ENCODE results near the gene SASS6.
"Not testable (repeated sequence)": the region's sequence is repeated elsewhere in the genome, so short reads cannot be mapped to it uniquely, and the experiment has no call there.

Gene SASS6

DNA sequence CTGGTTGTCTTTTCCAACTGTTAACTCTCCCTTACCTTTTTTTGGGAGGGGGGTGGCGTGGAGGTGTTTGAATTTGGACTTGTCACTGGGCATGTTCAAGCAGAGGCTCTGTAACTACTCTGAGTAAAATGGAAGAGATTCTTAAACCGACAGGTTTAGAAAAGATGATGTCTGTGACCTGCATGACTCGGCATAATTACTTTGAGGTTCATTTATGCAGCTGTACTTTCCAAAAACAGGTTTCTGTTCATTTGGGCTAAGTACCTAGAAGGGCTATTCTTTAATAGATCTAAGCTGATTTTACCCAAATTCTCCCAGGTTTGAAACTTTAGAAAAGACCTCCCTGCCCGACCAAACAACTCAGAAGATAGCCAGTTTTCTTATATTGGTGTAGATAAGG, 82.6 kb downstream of the SASS6 start:
- no peaks in the 10 kb centered on the region for H3K9me3 ChIP-seq (ENCODE audit: control insufficient read depth, insufficient read depth, low read length)
- no peak for TF ChIP-seq EZH2phosphoT487 (IDR thresholded peaks at IDR 0.05; ENCODE audit: borderline replicate concordance, low read length)
- TF ChIP-seq, protein P1, sequence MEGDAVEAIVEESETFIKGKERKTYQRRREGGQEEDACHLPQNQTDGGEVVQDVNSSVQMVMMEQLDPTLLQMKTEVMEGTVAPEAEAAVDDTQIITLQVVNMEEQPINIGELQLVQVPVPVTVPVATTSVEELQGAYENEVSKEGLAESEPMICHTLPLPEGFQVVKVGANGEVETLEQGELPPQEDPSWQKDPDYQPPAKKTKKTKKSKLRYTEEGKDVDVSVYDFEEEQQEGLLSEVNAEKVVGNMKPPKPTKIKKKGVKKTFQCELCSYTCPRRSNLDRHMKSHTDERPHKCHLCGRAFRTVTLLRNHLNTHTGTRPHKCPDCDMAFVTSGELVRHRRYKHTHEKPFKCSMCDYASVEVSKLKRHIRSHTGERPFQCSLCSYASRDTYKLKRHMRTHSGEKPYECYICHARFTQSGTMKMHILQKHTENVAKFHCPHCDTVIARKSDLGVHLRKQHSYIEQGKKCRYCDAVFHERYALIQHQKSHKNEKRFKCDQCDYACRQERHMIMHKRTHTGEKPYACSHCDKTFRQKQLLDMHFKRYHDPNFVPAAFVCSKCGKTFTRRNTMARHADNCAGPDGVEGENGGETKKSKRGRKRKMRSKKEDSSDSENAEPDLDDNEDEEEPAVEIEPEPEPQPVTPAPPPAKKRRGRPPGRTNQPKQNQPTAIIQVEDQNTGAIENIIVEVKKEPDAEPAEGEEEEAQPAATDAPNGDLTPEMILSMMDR (IDR thresholded peaks at IDR 0.05; ENCODE audit: low read depth, low read length, poor library complexity, severe bottlenecking): no peak
- peaks cover 39% of the 10 kb centered on the region for H3K4me1 ChIP-seq (ENCODE audit: control insufficient read depth, low read length)
- no peaks in the 10 kb centered on the region for H3K9me2 ChIP-seq (replicated peaks; ENCODE audit: control insufficient read depth, low read length)
- peaks cover 3% of the 10 kb centered on the region; the same call in 1 of the 2 replicates for H3F3A ChIP-seq (ENCODE audit: control insufficient read depth, insufficient read depth)
- H3K4me2 ChIP-seq (ENCODE audit: low read length): no peak overlapping the region
- H3K4me3 ChIP-seq (ENCODE audit: low read length): no peak overlapping the region
- peaks cover 30% of the 10 kb centered on the region; the same call in 1 of the 2 replicates for H4K20me1 ChIP-seq (ENCODE audit: control insufficient read depth, insufficient read depth, low read depth, low read length)
- no peaks in the 10 kb centered on the region for H3K27me3 ChIP-seq (ENCODE audit: control insufficient read depth, low read length)
- peaks cover 98% of the 10 kb centered on the region for H3K79me2 ChIP-seq (ENCODE audit: control insufficient read depth, low read length)
- H3K27ac ChIP-seq (ENCODE audit: low read depth, low read length): no peak overlapping the region
- H3K36me3 ChIP-seq (ENCODE audit: control insufficient read depth, low read length): peaks cover 50% of the 10 kb centered on the region

DNA sequence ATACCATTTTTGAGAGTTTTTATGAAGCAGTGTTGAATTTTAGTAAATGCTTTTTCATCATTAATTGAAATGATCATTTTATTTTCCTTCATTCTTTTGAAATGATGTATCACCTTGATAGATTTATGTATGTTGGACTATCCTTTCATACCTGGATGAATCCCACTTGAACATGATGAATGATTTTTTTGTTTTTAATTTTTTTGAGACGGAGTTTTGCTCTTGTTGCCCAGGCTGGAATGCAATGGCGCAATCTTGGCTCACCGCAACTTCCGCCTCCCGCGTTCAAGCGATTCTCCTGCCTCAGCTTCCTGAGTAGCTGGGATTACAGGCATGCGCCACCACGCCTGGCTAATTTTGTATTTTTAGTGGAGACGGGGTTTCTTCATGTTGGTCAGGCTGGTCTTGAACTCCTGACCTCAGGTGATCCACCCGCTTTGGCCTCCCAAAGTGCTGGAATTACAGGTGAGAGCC, 85.5 kb downstream of the SASS6 start:
- Histone ChIP-seq H3K36me3 (ENCODE audit: control insufficient read depth, low read length) (peaks cover 57% of the 10 kb centered on the region), H3K4me1 (ENCODE audit: control insufficient read depth, low read length) (peaks cover 53% of the 10 kb centered on the region), H3K4me2 (ENCODE audit: low read length) (peak overlapping the region; percentile 80), H4K20me1 (ENCODE audit: control insufficient read depth, insufficient read depth, low read depth, low read length) (peaks cover 32% of the 10 kb centered on the region; the same call in 1 of the 2 replicates), H3K79me2 (ENCODE audit: control insufficient read depth, low read length) (peaks cover 100% of the 10 kb centered on the region), H3K4me3 (ENCODE audit: low read length) (peak overlapping the region; percentile 41)
- not testable (repeated sequence) for H3K27ac ChIP-seq (ENCODE audit: low read depth, low read length); H3K9me3 ChIP-seq (ENCODE audit: control insufficient read depth, insufficient read depth, low read length); H3K9me2 ChIP-seq (replicated peaks; ENCODE audit: control insufficient read depth, low read length); H3F3A ChIP-seq (ENCODE audit: control insufficient read depth, insufficient read depth); H3K27me3 ChIP-seq (ENCODE audit: control insufficient read depth, low read length)

DNA sequence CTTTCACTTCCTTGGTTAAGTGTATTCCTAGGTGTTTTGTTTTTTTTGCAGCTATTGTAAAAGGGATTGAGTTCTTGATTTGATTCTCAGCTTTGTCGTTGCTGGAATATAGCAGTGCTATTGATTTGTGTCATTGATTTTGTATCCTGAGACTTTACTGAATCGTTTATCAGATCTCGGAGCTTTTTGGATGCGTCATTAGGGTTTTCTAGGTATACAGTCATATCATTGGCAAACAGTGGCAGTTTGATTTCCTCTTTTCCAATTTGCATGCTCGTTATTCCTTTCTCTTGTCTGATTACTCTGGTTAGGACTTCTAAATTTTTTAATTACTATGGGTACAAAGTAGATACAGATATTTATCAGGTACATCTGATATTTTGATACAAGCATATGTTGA, 87.5 kb downstream of the SASS6 start:
- Histone ChIP-seq H3K4me1 (ENCODE audit: control insufficient read depth, low read length) (peaks cover 65% of the 10 kb centered on the region), H3K27ac (ENCODE audit: low read depth, low read length) (no peak overlapping the region), H3K36me3 (ENCODE audit: control insufficient read depth, low read length) (peaks cover 54% of the 10 kb centered on the region), H3K9me3 (ENCODE audit: control insufficient read depth, insufficient read depth, low read length) (peaks cover 4% of the 10 kb centered on the region; the same call in 1 of the 2 replicates), H3F3A (ENCODE audit: control insufficient read depth, insufficient read depth) (no peaks in the 10 kb centered on the region; the same call in 1 of the 2 replicates), H4K20me1 (ENCODE audit: control insufficient read depth, insufficient read depth, low read depth, low read length) (peaks cover 34% of the 10 kb centered on the region; the same call in 1 of the 2 replicates), H3K4me3 (ENCODE audit: low read length) (no peak overlapping the region), H3K9me2 (replicated peaks; ENCODE audit: control insufficient read depth, low read length) (no peaks in the 10 kb centered on the region), H3K79me2 (ENCODE audit: control insufficient read depth, low read length) (peaks cover 100% of the 10 kb centered on the region), H3K27me3 (ENCODE audit: control insufficient read depth, low read length) (no peaks in the 10 kb centered on the region), H3K4me2 (ENCODE audit: low read length) (peak overlapping the region; percentile 10; the same call in 1 of the 2 replicates)
- TF ChIP-seq, protein P1 (IDR thresholded peaks at IDR 0.05; ENCODE audit: low read depth, low read length, poor library complexity, severe bottlenecking): no peak
- no peak for TF ChIP-seq EZH2phosphoT487 (IDR thresholded peaks at IDR 0.05; ENCODE audit: borderline replicate concordance, low read length)

DNA sequence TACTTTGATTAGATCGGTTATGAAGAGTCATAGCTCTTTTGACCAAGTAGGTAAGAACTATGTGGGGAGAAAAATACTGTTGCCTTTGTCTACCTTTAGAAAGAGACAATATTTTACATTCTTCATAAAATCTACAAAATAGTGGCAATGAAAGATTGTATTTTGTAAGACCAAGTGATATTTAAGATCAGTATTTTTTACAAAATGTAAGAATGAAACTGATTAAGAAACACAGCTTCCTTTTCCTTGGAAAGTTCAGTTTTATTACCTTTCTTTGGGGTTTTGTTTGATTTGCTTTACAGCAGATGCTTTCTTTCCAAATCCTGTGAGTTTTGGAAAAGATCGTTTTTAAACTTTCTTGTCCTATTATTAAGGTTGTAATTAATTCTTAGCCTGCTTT, 93.1 kb downstream of the SASS6 start:
- H4K20me1 ChIP-seq (ENCODE audit: control insufficient read depth, insufficient read depth, low read depth, low read length): peaks cover 10% of the 10 kb centered on the region; the same call in 1 of the 2 replicates
- no peaks in the 10 kb centered on the region for H3K9me2 ChIP-seq (replicated peaks; ENCODE audit: control insufficient read depth, low read length)
- peaks cover 97% of the 10 kb centered on the region for H3K79me2 ChIP-seq (ENCODE audit: control insufficient read depth, low read length)
- H3K4me3 ChIP-seq (ENCODE audit: low read length): peak overlapping the region; percentile 92
- peaks cover 4% of the 10 kb centered on the region; the same call in 1 of the 2 replicates for H3K9me3 ChIP-seq (ENCODE audit: control insufficient read depth, insufficient read depth, low read length)
- no peak for TF ChIP-seq EZH2phosphoT487 (IDR thresholded peaks at IDR 0.05; ENCODE audit: borderline replicate concordance, low read length)
- TF ChIP-seq, protein P1 (IDR thresholded peaks at IDR 0.05; ENCODE audit: low read depth, low read length, poor library complexity, severe bottlenecking): no peak
- peak overlapping the region; percentile 81 for H3K27ac ChIP-seq (ENCODE audit: low read depth, low read length)
- H3K4me2 ChIP-seq (ENCODE audit: low read length): peak overlapping the region; percentile 67
- peaks cover 66% of the 10 kb centered on the region for H3K36me3 ChIP-seq (ENCODE audit: control insufficient read depth, low read length)
- peaks cover 47% of the 10 kb centered on the region for H3K4me1 ChIP-seq (ENCODE audit: control insufficient read depth, low read length)
- peaks cover 6% of the 10 kb centered on the region; the same call in 1 of the 2 replicates for H3F3A ChIP-seq (ENCODE audit: control insufficient read depth, insufficient read depth)
- no peaks in the 10 kb centered on the region for H3K27me3 ChIP-seq (ENCODE audit: control insufficient read depth, low read length)
